GM18951 (cell line): Measurements from ENCODE around the gene MMP28.

Source experiments
- POLR2A ChIP-seq: IDR thresholded peaks from 4 replicates; pipeline ENCODE4 v1.6.1; 2011; ENCODE audit warnings: mild to moderate bottlenecking; ENCODE audit not compliant: insufficient read length, insufficient read depth; ENCODE audit errors: extremely low read depth
- in situ Hi-C: fragments of 300-500 bp; cut with MboI; formaldehyde crosslinking; loops from one replicate; pipeline ENCODE4 v1.12.0; 2022; ENCODE audit warnings: low sequenced_read_pairs, mixed read lengths, inconsistent platforms; ENCODE audit not compliant: unreplicated experiment

Gene MMP28

GRCh38 chr17:35716897-35717465 is 78.5 kb downstream of the MMP28 start:
- in situ Hi-C loops: no loop called here
- no peak for TF ChIP-seq POLR2A

GRCh38 chr17:35716173-35716572 is 79.3 kb downstream of the MMP28 start:
- TF ChIP-seq POLR2A: no peak
- in situ Hi-C loops: no loop called here
